HG03378 (cell line): ENCODE measurements around the gene KIF2A.

Experiments
- ATAC-seq: cut with Tn5 transposase; IDR thresholded peaks from one replicate; pipeline ENCODE4 v1.9.1; 2021; ENCODE audit warnings: mild to moderate bottlenecking, moderate library complexity; ENCODE audit not compliant: unreplicated experiment

Gene KIF2A

GRCh38 chr5:62305715-62306322 is at the start of gene KIF2A:
KIF2A (plus strand) TSS chr5:62306206; CDS start chr5:62306473, 267 bp downstream.
- peak; percentile 77 for ATAC-seq

GRCh38 chr5:62257020-62257367 is 49.0 kb upstream of the KIF2A start:
- no peak for ATAC-seq

- no peak for ATAC-seq
Observed at GRCh38 chr5:62258654-62259053, 47.4 kb upstream of the KIF2A start.

GRCh38 chr5:62259699-62260250 is 46.2 kb upstream of the KIF2A start:
- no peak for ATAC-seq

- ATAC-seq, result no peak
Observed at GRCh38 chr5:62260513-62260912, 45.5 kb upstream of the KIF2A start.

- no peak for ATAC-seq
Observed at GRCh38 chr5:62263401-62263800, 42.6 kb upstream of the KIF2A start.

GRCh38 chr5:62265648-62266112 is 40.3 kb upstream of the KIF2A start:
- no peak for ATAC-seq

GRCh38 chr5:62266573-62266972 is 39.4 kb upstream of the KIF2A start:
- ATAC-seq, result no peak

GRCh38 chr5:62268234-62268633 is 37.8 kb upstream of the KIF2A start:
- ATAC-seq, result peak; percentile 70

GRCh38 chr5:62268792-62269191 is 37.2 kb upstream of the KIF2A start:
- no peak for ATAC-seq

GRCh38 chr5:62271370-62271769 is 34.6 kb upstream of the KIF2A start:
- ATAC-seq, result no peak

GRCh38 chr5:62271870-62272269 is 34.1 kb upstream of the KIF2A start:
- ATAC-seq, result no peak

GRCh38 chr5:62273687-62274086 is 32.3 kb upstream of the KIF2A start:
- ATAC-seq, result no peak

GRCh38 chr5:62275581-62275980 is 30.4 kb upstream of the KIF2A start:
- ATAC-seq, result no peak

- ATAC-seq, result no peak
Observed at GRCh38 chr5:62281411-62281810, 24.6 kb upstream of the KIF2A start.

- ATAC-seq, result no peak
Observed at GRCh38 chr5:62282064-62282463, 23.9 kb upstream of the KIF2A start.

- ATAC-seq, result no peak
Observed at GRCh38 chr5:62283005-62283404, 23.0 kb upstream of the KIF2A start.

- no peak for ATAC-seq
Observed at GRCh38 chr5:62283861-62284260, 22.1 kb upstream of the KIF2A start.

- ATAC-seq, result peak; percentile 90
Observed at GRCh38 chr5:62284946-62285891, 20.8 kb upstream of the KIF2A start.

- no peak for ATAC-seq
Observed at GRCh38 chr5:62286834-62287233, 19.2 kb upstream of the KIF2A start.

- ATAC-seq, result no peak
Observed at GRCh38 chr5:62287237-62287636, 18.8 kb upstream of the KIF2A start.

GRCh38 chr5:62288118-62288517 is 17.9 kb upstream of the KIF2A start:
- ATAC-seq, result no peak
